Measurements from ENCODE around the gene MATN1.

Gene MATN1

DNA sequence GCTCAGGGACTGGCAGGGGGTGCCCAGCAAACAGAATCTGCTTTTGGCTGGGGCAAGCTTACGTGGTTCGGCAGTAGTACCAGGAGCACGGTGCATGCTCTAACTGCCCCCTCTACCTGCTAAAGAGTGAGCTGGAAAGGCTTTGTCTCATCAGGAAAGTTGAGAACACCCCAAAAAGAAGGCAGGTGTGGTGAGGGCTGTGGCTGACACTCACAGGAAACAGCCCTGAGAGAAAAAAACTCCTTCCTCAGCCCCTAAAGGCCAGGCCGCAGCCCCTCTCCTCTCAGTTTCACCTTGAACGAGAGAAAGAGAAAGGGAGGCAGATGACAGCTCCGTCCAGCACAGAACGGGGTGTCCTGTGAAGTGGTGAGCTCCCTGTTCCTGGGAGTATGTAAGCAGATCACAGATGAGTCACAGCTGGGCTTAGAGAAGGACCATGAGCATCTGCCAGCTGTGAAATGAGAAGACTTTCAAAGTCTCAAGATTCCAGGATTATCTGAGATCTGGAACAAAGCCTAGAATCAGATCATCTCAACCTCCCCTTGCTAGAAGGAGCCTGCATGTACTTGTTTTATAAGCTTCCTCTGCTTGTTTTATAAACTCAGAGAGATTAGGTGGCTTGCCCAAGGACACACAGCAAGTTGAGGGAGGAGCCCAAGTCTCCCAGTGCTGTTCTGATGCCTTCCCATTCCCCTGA, 20.8 kb upstream of the MATN1 start:
- no peak for DNase-seq

DNA sequence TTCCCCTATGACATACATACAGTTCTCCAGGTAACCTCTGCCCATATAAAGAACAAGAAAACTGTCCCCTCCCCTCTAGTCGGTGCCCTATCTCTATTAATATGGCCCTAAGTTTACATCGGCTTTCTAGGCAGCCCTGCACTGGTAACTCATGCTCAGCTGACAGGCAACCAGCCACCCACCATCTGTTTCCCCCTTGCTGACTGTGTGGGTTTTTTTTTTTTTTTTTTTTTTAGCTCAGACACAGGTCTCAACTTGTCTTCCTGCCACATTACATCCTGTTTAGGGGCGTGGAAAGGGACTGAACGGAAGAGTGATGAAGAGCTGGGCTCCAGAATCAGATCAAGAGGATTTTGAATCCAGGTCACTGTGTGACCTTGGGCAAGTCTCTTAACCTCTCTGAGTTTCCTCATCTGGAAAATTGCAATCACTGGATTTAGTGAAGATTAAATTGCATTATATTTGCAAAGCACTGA, 20.2 kb upstream of the MATN1 start:
- DNase-seq: peak; percentile 88

DNA sequence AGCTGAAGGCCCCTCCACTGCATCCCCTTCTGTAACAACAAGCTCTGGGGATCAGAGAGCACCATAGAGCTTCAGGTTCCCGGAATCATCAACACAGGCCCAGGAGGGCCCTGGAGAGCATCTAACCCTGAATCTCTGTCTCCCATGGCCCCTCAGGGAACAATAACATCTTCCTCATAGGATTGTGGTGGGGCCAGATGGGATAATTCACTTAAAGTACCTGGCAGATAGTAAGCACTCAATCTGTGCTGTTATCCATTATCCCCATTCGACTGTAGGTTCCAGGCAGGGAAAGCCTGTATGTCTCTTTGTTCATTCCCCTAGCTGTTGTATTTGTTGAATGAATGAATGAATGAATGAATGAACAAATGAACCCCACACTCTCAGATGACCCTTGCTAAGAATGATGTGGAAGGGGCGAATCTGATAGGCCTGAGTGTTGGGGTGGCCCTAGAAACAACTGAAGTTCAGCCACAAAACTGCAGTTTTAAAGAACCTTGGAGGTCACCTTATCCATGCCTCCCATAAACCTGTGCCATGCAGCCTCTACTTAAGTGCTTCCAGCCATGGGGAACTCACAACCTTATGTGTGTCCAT, 19.7 kb upstream of the MATN1 start:
- DNase-seq: peak; percentile 41

DNA sequence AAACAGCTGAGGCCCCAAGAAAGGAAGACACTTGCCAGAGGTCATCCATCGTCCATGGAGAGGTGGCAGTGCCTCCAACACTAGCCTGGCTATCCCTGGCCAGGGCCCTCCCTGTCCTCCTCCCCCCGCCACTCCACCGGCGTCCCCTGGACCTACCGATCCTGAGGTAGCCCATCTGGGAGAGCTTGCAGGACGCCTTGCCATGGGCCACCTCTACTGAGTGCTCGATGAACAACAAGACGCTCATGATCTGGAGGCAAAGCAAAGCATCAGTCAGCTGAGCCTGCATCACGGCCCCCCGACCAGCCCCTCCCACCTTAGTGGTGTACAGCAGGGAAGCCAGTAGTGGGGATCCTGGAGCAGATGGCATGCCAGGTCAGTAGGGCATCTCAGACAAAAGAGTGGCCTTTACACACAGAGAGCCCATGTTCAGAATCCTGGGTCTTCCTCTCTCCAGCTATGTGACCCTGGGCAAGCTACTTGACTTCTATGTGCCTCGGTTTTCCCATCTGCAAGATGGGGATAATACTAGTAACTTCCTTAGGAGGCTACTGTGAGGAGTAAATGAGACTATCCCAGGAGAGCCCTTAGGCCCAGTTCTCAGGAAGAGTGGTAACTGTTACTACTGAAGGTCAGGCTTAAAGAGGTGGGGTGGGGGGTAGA, 19.0 kb upstream of the MATN1 start:
- DNase-seq: no peak

DNA sequence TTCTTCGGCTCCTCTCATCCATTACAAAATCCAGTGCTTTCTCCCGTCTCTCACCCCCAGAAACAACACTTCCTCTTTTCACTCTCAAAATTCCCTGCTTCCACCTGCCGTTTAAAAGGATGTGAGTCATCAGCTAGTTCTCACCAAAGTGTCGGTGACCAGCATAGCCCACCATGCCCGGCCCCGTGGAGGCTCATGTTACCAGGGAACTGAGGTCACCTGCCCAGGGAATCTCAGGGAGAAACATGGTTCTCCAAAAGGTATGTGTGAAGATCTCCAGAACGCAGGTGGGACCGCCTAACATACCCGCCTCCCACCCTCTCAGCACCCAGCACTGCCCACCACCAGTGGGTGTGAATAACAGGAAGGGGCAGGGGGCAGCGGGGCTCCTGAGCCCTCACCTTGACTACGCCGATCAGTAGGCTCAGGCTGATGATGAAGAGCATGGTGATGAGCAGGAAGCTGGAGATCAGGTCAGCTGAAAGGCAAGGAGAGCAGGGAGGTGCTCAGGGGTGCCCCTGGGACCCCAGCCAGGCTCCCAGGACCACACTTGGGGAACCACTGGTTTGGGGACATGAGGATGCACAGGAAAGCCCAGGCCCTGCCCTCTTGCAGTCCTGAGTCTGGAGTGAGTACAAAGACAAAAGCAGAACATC, 18.0 kb upstream of the MATN1 start:
- DNase-seq: peak; percentile 18

DNA sequence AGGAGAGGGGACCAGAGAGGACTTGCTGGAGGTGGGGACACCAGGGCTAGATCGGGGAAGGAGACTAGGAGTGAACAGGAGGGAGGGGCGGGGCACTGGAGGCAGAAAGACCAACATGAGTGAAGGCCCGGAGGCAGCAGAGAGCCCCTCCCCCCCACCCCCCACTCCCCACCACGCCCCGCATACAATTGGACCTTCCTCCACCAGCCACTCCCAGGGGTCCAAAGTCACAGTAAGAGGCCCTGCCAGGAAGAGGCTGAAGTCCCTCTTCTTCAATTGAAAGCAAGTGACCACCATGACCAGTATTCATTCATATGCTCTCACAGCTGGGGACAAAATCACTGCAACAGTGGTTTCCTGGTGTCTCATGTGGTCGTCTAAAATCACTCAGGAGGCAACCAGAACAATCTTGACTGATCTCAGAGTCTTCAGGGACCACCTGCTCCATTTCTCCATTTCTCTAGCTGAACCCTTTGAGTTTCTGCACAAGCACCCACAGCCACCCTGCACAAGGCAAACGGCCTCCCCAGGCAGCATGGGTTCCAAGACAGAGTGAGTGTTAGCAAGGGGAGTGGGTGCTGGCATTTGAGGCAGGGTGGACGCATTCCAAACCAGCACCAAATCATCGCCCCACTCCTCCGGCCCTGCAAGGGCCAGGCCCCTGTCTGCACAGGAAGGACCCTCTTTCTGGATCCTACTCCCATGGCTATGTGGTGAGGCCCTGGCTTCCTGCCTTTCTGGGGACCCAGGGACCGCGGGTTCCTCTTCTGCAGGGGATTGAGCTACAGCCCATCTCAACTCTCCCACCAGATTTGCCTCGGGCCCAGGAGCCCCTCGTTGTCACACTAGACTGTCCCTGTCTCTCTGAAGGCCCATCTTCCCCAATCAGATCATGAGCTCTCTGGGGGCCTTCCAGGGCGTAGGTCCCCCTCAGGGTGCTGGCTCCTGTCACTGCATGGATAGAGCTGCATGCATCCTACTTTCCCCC, 17.2 kb upstream of the MATN1 start:
- no peak for DNase-seq

DNA sequence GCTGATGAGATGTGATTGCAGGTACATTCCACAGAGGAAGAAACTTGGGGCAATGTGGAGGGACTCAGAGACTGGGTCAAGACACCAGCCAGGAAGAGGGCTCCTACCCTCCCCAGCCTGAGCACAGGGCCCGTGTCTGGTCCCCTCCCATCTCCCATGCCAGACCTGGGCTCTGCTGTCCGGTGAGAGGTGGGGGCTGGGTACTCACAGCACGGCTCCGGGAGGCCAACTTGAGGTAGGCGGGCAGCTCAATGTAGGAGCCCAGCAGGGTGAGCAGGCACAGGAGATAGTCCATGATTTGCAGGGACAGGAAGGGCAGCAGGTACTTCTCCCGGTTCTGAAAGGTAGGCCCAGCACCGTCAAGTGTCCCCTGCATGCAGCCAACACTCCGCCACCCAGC, 16.2 kb upstream of the MATN1 start:
- DNase-seq: no peak

DNA sequence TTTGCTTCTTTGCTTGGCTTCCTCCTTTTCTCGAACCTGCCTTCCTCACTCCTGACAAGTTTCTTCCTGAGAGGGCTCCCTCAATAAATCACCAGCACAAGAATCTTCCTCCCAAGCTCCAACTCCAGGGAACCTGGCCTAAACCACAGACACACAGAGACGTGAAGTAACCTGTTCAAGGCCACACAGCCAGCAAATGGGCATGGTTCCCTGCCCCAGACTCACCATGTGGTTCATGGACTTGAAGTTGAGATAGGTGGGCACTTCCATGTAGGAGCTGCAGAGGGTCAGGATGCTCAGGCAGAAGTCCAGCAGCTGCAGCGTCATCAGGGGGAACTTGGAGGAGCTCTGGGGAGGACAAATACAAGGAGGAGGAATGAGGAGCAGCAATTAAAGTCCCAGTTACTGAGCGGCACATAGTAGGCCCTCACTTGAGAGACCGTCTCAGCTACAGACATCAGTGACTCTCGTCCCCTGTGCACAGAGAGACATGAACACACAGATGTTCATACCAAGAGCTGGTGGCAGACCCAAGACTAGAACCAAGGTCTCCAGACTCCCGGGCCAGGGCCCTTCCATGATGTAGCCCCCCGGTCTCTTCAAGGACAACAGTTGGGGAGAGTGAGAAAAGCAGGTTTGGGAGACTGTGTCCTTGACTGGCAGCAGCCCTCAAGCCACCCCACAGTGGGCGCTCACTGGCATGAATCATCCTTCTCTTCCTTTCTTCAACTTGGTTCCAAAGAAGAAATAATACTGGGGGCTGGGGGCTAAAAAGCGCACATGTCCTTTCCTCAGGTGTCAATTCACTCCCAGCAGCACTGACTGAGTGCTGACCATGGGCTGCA, 15.6 kb upstream of the MATN1 start:
- DNase-seq: no peak

DNA sequence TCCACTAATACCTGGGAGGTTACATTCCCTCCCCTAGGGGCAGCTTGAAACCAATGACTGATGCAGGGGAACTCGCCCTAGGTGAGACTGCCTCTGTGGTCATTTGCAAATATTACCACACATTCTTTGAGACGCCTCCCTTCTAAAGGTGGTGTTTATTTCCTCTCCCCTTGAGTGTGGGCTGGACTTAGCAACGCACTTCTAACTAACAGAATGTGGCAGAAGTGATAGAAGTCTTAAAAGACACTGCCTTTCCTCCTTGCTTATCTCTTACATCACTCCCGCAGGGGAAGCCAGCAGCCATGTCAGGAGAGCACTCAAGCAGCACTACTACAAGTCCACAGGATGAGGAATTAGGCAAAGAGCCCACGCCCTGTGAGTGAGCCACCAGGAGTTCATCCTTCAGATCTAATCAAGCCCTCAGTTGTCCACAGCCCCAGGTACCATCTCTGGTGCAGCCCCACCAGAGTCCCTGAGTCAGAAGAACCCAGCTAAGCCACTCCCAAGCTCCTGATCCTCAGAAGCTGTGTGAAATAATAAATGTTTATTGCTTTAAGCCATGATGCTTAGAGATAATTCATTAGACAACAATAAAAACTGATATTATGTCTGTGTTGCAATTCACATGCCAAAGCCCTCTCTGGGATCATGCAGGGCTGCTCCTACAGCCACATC, 14.8 kb upstream of the MATN1 start:
- no peak for DNase-seq

DNA sequence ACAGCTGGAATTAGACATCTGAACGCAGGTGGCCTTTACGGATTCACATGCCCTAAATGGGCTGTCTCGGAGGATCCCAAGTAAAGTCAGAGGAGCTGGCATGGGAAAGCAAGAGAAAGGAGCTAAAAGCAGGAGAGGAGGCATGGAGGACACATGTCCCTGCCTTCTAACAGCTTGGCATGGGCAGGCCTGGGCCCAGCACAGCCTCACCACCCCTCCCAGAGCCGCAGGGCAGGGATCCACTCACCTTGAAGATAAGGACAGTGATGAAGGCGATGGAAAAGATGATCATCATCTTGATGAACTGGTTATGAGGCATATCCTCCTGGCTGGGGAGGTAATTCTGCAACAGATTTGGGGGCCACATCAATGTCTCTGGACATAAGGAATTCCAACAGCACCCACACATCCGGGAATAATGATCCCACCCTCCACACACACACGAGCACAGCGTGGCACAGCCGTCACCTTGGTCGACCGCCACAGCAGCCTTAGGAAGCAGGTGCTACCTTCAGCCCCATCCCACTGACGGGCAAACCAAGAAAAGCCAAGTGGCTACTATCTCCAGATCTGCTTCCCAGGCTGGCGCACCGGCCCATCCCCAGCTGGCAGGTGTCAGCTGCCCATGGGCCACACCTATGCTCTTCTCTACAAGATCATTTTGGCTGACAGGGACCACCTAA, 14.1 kb upstream of the MATN1 start:
- no peak for DNase-seq

DNA sequence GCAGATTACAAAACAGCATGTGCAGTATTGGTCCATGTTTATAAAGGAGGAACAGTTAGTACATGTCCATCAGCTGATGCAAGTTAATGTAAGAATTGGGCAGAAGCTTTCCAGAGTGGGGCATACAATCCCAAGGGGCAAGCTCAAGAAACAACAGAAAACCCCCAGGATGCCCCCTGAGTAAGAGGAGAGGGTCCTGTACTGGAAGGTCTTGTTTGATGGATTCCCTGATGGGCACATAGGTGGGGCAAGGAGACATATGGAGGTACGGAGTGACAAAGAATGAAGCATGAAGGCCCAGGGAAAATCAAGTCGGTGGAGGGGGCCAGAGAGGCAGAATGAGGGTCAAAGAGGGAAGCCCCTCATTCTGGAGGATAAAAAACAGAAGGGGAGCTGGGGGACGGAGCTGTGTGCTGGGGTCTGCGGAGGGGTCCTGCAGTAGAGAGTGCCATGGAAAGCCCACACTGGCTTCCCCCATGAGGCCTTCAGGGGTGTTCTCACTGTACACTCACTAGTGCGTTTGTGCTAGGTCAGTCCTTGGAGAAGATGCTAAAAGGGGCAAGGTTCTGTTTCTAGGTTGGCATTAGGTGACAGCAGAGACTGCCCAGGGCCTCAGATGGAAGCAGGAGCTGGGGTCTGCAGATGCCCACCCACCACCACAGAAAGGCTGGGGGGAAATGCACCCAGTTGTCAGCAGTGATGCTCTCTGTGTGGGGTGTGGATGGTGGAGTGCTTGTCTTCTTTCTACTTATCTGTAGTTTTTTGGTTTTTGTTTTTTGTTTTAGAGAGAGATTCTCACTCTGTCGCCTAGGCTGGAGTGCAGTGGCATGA, 12.5 kb upstream of the MATN1 start:
- no peak for DNase-seq

DNA sequence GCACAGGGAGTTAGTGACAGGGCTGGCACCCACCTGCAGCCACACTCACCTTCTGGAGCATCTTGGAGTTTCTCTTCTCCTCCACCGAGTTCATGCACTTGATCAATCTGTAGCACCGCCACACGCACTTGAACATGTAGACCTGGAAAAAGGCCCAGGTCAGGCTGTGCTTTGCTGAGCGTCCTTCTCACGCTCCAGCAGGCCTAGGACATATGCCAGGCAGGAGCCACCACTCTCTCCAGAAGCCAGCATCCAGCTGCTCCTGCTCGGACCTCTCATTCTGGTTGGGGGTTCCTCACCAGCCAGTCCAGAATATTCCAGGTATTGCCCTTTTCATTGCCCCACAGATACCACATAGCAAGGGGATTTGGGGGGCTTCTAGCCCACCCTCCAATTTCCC, 11.7 kb upstream of the MATN1 start:
- no peak for DNase-seq

DNA sequence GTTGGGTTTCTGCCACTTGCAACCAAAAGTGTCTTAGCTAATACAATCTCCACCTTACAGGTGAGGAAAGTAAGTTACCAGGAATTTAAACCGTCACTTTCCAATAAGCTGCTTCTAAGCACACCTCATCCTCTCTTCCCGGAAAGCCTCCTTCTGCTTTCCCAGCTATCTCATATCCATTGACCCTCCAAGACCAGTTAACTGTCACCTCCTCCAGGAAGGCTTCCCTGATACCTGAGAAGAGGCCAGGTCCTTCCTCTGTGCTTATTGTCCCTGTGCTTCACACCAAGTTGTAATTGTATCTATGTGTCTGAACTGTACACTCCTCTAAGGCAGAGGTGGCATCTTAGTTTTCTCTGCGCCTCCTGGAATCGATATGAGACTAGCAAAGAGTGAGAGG, 11.2 kb upstream of the MATN1 start:
- DNase-seq: no peak

DNA sequence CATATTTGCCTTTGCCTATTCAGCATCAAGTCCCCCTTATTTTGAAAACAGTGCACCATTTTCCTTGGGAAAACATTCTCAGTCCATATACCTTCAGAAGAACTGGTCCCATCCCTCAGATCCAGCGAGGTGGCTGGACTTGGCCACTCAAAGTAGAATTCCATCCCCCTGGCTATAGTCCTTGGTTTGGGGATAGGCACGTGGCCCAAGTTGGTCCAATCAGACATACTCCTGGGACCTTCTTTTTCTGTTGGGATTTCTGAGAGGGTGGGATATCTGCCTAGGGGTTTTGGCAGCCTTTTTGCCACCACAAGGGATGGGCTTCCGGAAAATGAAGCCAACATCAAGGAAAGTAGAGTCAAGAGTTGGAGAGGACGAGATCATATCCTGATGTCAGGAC, 10.7 kb upstream of the MATN1 start:
- no peak for DNase-seq

DNA sequence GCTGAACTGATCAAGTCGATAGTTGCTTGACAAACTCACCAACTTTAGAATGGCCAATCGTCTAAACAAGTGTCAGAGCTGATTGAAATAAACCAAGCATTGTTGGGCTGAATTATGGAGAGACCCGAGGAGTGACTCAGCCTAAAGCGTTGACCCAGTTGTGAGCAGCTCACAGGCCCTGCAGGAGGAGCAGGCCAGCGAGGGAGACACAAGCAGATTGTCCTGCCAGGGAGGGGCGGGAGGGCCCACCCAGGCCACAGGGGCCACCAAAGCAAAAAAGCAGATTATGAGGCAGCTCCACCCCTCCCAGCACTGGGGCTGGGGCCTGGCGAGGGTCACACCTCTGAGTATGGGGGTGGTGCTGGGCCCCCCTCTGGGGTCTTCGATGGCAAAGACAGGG, 10.1 kb upstream of the MATN1 start:
- DNase-seq: no peak

DNA sequence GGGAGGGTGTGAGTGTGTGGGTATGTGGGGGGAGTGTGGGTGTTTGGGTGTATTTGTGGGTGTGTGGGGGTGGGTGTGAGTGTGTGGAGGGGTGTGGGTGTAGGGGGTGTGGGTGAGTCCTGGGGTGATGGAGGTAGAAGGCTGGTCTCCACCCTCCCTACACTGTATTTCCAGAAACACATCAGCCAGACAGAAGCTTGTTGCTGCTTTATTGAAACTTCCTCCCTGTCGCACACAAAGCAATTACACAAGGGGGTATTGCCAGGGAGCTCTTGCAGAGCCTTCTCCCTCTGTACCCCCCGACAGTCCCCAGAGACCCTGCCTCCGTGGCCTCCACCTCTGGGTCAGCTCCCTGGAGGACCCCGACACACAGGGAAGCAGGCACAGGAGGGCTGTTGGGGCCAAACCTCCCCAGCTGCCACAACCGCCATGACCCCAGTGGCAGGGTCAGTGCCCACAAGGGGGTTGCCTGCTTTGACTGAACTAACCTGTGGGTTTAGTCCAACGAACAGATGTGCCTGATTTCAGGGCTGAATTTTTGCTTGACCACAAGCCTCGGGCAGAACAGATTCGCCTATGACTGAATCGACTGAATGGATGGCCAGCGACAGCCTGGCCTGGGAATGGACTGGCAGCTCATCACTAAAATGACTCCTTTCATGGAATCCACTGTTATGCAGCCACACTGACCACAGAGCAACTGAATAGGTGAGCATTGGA, 9.1 kb upstream of the MATN1 start:
- DNase-seq: no peak

DNA sequence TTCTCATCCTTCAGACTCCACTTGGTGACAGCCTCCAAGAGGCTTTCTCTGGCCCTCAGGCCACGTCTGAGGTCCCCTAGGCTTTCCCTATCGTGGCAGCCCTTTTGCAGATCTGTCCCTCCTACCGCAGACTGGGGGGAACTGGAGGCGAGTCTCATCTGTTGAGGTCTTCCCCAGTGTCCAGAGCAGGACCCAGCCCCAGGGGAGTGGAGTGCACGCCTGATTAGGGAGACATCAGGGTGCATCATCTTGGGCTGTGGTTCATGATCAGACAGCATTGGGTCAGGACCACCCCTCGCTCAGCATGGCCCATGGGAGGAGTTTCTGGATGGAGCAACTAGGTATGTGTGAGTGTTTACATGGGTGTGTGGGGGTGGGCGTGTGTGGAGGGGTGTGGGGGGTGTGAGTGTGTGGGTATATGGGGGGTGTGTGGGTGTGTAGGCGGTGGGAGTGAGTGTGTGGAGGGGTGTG, 8.5 kb upstream of the MATN1 start:
- DNase-seq: no peak

DNA sequence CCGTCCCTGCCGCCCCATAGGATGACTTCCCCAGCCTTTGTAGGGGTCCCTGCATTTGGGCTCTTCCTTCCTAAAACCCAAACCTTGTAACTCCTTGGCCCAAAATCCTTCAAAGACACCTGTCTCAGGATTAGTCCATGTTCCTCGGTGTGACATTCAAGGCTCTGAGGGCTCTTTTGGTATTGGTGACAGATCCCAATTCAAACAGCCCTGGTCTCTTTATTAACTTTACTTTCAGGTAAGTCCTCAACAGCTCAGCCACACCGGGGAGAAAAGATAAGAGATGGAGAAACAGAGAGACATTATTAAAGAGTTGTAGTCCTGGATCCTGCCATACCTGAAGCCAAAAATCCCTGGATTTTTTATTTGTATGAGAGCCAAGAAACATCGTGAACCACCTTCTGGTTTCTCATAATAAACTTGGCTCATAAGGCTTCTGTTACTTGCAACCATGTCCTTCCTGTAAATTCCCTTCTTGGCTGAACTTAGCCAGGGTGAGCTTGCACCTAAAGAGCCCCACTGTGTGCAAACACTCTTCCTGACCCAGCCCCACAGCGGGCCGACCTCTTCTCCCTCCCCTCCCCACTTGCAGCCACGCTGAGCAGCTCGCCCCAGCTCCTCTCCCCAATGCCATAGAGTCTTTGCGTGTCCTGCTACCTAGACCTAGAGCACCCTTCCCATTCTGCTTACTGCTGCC, 7.9 kb upstream of the MATN1 start:
- DNase-seq: no peak

All from NCI-H69 (cell line).